HepG2 (cell line): ENCODE data around the gene RREB1. TPM values are rescaled to one million over a fixed set of nuclear protein-coding genes. Genes with fewer than 3 reads are reported as not detected.

ENCODE experiments used
- IKZF5 ChIP-seq: IDR thresholded peaks from 2 replicates; pipeline ENCODE4 v1.6.1; 2018; ENCODE audit warnings: missing genetic modification reagents, mild to moderate bottlenecking, missing compliant biosample characterization
- IRF2 ChIP-seq: IDR thresholded peaks from 2 replicates; pipeline ENCODE4 v1.6.1; 2018; ENCODE audit warnings: missing genetic modification reagents, missing compliant biosample characterization
- NAIF1 ChIP-seq: sonication (generic); formaldehyde crosslinking; IDR thresholded peaks from 2 replicates; pipeline ENCODE4 v1.5.0; 2020; ENCODE audit warnings: mild to moderate bottlenecking, missing genetic modification reagents, borderline replicate concordance
- NBN ChIP-seq: fragments of 450-650 bp; conservative IDR thresholded peaks from 2 replicates; pipeline ENCODE4 v1.6.1; 2017
- NFAT5 ChIP-seq: sonication (generic); formaldehyde crosslinking; IDR thresholded peaks from 2 replicates; pipeline ENCODE4 v1.4.0; 2020; ENCODE audit warnings: missing genetic modification reagents
- PCBP1 ChIP-seq: fragments of 200-400 bp; formaldehyde crosslinking; IDR thresholded peaks from 2 replicates; pipeline ENCODE4 v1.6.1; 2017; ENCODE audit warnings: mild to moderate bottlenecking, low read depth, low read length, borderline replicate concordance
- SATB2 ChIP-seq: sonication (generic); formaldehyde crosslinking; IDR thresholded peaks from 2 replicates; pipeline ENCODE4 v1.5.0; 2020; ENCODE audit warnings: missing genetic modification reagents
- SNRNP70 ChIP-seq: fragments of 200-400 bp; formaldehyde crosslinking; IDR thresholded peaks from 2 replicates; pipeline ENCODE4 v1.6.1; 2017; ENCODE audit warnings: mild to moderate bottlenecking, low read depth, low read length, moderate library complexity
- TMF1 ChIP-seq: sonication (generic); formaldehyde crosslinking; IDR thresholded peaks from 2 replicates; pipeline ENCODE4 v1.8.1; 2022; ENCODE audit warnings: low read depth, missing genetic modification reagents
- WIZ ChIP-seq: sonication (generic); formaldehyde crosslinking; IDR thresholded peaks from 2 replicates; pipeline ENCODE4 v1.5.1; 2020; ENCODE audit warnings: mild to moderate bottlenecking, missing genetic modification reagents
- ZNF274 ChIP-seq: sonication (generic); formaldehyde crosslinking; IDR thresholded peaks from 2 replicates; pipeline ENCODE4 v1.5.1; 2020; ENCODE audit warnings: mild to moderate bottlenecking, missing genetic modification reagents
- ZNF367 ChIP-seq: sonication (generic); formaldehyde crosslinking; IDR thresholded peaks from 2 replicates; pipeline ENCODE4 v1.4.0; 2020; ENCODE audit warnings: missing genetic modification reagents, borderline replicate concordance
- ZNF382 ChIP-seq: sonication (generic); formaldehyde crosslinking; IDR thresholded peaks from 2 replicates; pipeline ENCODE4 v1.5.0; 2020; ENCODE audit warnings: missing genetic modification reagents, mild to moderate bottlenecking, borderline replicate concordance
- ZNF557 ChIP-seq: sonication (generic); formaldehyde crosslinking; IDR thresholded peaks from 2 replicates; pipeline ENCODE4 v1.4.0; 2020; ENCODE audit warnings: missing genetic modification reagents
- ZNF687 ChIP-seq: sonication (generic); formaldehyde crosslinking; IDR thresholded peaks from 2 replicates; pipeline ENCODE4 v1.5.1; 2020; ENCODE audit warnings: mild to moderate bottlenecking, missing genetic modification reagents, moderate library complexity
- polyA plus RNA-seq, 8 experiments: library from polyadenylated mRNA; depleted of rRNA in 3 of 8; stranded (reverse) in 7 of 8; unstranded in 1 of 8; fragments of >200 nt; fragmentation: Illumina TruSeq in 4 of 8; extraction: Trizol in 4 of 8; gene quantifications; 2 replicates each; pipeline versions ENCODE4 v1.2.1 to v1.2.3, GENCODE V29; 2011 to 2016; ENCODE audit warnings: low read depth in 4 of 8, missing spikeins in 1 of 8, mixed read lengths in 1 of 8; ENCODE audit not compliant: insufficient read depth in 1 of 8
- total RNA-seq, 5 experiments: library from RNA; depleted of rRNA; stranded (reverse); fragments of >200 nt; fragmentation: Illumina TruSeq; extraction: Trizol; gene quantifications; 2 replicates each; pipeline ENCODE4 v1.2.3, GENCODE V29; 2016; ENCODE audit warnings: low read depth in 1 of 5
- TF ChIP-seq, protein P1 (sequence below): sonication (generic); formaldehyde crosslinking; IDR thresholded peaks from 2 replicates; pipeline ENCODE4 v1.9.0; 2022; ENCODE audit warnings: low read depth, missing genetic modification reagents

Gene RREB1
- total and polyA plus RNA-seq, 2 of the 13 experiments (the other 11 are each of a cell fraction or from before 2014, with no cell fraction given): 6.1 to 23.2 TPM

GRCh38 chr6:7108964-7109836, 1.4 kb downstream of the RREB1 start (continued):
- 0 out of 2 replicates have a peak, but pooled peaks have one; percentile 78 for TF ChIP-seq NFAT5 (CRISPR knock-in tag)
- TF ChIP-seq SATB2: 0 out of 2 replicates have a peak, but pooled peaks have one; percentile 49
- TF ChIP-seq ZNF687: peak; percentile 65
- TF ChIP-seq IKZF5 (CRISPR knock-in tag): 0 out of 2 replicates have a peak, but pooled peaks have one; percentile 30
- no peak for TF ChIP-seq WIZ (CRISPR knock-in tag)
- TF ChIP-seq PCBP1: peak; percentile 86; the same call in 1 of the 2 replicates
- TF ChIP-seq IRF2 (CRISPR knock-in tag): no peak; the same call in 1 of the 2 replicates
- TF ChIP-seq, protein P1, sequence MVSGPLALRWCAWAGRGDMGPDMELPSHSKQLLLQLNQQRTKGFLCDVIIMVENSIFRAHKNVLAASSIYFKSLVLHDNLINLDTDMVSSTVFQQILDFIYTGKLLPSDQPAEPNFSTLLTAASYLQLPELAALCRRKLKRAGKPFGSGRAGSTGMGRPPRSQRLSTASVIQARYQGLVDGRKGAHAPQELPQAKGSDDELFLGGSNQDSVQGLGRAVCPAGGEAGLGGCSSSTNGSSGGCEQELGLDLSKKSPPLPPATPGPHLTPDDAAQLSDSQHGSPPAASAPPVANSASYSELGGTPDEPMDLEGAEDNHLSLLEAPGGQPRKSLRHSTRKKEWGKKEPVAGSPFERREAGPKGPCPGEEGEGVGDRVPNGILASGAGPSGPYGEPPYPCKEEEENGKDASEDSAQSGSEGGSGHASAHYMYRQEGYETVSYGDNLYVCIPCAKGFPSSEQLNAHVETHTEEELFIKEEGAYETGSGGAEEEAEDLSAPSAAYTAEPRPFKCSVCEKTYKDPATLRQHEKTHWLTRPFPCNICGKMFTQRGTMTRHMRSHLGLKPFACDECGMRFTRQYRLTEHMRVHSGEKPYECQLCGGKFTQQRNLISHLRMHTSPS: no peak
- 0 out of 2 replicates have a peak, but pooled peaks have one; percentile 55 for TF ChIP-seq ZNF557 (CRISPR knock-in tag)
- TF ChIP-seq NAIF1: no peak
- TF ChIP-seq ZNF274: 0 out of 2 replicates have a peak, but pooled peaks have one; percentile 28
- TF ChIP-seq NBN: no peak
- TF ChIP-seq ZNF382 (CRISPR knock-in tag): no peak
- no peak for TF ChIP-seq SNRNP70
- no peak for TF ChIP-seq TMF1
- peak; percentile 29; the same call in 1 of the 2 replicates for TF ChIP-seq ZNF367
